Upper lobe of left lung (tissue), 4 donors: ENCODE measurements around the gene SPOCD1.

Source experiments
- POLR2A ChIP-seq, 4 donors: fragments of 450-650 bp; IDR thresholded peaks; one replicate each; pipeline ENCODE4 v1.5.1; 2016 to 2017; ENCODE audit warnings: antibody characterized with exemption in 4 of 4, mild to moderate bottlenecking in 2 of 4
- POLR2AphosphoS5 ChIP-seq, 2 donors: sonication (generic); formaldehyde crosslinking; IDR thresholded peaks; one replicate each; pipeline ENCODE4 v1.5.1; 2017; ENCODE audit warnings: antibody characterized with exemption in 2 of 2
- TF ChIP-seq, protein P1 (sequence below), 6 experiments: fragments of 450-650 bp in 4 of 6; fragments of 200-600 bp in 2 of 6; sonication (generic) in 2 of 6; IDR thresholded peaks; one replicate each; pipeline ENCODE4 v1.5.1; 2016 to 2019; ENCODE audit warnings: antibody characterized with exemption in 6 of 6

DNA sequence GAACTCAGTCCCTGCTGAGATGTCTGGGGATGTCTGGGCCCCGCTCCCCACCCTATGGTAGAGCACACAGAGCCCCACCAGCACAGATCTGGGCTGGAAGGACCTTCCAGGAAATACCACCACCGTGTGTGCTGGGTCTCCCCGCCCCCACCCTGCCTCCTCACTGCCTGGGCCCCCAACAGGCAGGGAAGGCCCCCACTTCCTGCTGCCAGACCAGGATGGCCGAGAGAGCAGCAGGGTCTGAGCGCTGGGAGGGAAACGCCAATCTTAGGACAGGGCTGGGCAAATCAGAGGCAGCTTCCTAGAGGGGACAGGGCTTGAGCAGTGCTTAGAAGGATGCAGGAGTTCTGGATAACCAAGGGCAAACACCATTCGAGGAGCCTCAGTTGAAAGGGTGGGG lies 63.6 kb downstream of the SPOCD1 start:
- TF ChIP-seq, protein P1, sequence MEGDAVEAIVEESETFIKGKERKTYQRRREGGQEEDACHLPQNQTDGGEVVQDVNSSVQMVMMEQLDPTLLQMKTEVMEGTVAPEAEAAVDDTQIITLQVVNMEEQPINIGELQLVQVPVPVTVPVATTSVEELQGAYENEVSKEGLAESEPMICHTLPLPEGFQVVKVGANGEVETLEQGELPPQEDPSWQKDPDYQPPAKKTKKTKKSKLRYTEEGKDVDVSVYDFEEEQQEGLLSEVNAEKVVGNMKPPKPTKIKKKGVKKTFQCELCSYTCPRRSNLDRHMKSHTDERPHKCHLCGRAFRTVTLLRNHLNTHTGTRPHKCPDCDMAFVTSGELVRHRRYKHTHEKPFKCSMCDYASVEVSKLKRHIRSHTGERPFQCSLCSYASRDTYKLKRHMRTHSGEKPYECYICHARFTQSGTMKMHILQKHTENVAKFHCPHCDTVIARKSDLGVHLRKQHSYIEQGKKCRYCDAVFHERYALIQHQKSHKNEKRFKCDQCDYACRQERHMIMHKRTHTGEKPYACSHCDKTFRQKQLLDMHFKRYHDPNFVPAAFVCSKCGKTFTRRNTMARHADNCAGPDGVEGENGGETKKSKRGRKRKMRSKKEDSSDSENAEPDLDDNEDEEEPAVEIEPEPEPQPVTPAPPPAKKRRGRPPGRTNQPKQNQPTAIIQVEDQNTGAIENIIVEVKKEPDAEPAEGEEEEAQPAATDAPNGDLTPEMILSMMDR (IDR thresholded peaks at IDR 0.05): no peak
- TF ChIP-seq POLR2AphosphoS5 (IDR thresholded peaks at IDR 0.05) (no peak), POLR2A (IDR thresholded peaks at IDR 0.05) (no peak)
